OCI-LY7 (cell line): Measurements from ENCODE around the gene TPM2. TPM values are rescaled to one million over a fixed set of nuclear protein-coding genes. Genes with fewer than 3 reads are reported as not detected.

ENCODE experiments used
- BruUV-seq: library from RNA; stranded (reverse); fragments of 400-500 nt; replicated peaks from 2 replicates; lab custom pipeline; 2021; lab: Mats Ljungman, UMichigan
- CTCF ChIA-PET: fragments of 300-600 bp; sonication (Branson Sonifier 250); formaldehyde crosslinking; loops from one replicate; lab custom pipeline; 2022; ENCODE audit warnings: antibody characterized with exemption; ENCODE audit not compliant: unreplicated experiment; lab: Charles Lee
- POLR2A ChIA-PET: fragments of 300-600 bp; sonication (Branson Sonifier 250); formaldehyde crosslinking; loops from one replicate; lab custom pipeline; 2022; ENCODE audit warnings: antibody characterized with exemption; lab: Charles Lee
- DNase-seq: peaks from one replicate; pipeline ENCODE4 v3.0.0-alpha.2; 2015; ENCODE audit warnings: low spot score
- H2AFZ ChIP-seq: fragments of 200-600 bp; sonication (generic), shearing (Covaris generic); 2 replicates; pipeline ENCODE4 v1.6.1; 2014; ENCODE audit warnings: mild to moderate bottlenecking, antibody characterized with exemption, low read length, moderate library complexity
- H3K27ac ChIP-seq: fragments of 200-600 bp; sonication (generic); 2 replicates; pipeline ENCODE4 v1.5.1; 2014; ENCODE audit warnings: mixed run types, low read depth, mild to moderate bottlenecking, moderate library complexity, low read length, inconsistent platforms; ENCODE audit not compliant: poor library complexity, severe bottlenecking
- H3K36me3 ChIP-seq: fragments of 200-600 bp; sonication (generic); 2 replicates; pipeline ENCODE4 v1.6.1; 2014; ENCODE audit warnings: mild to moderate bottlenecking, antibody characterized with exemption, low read length, moderate library complexity, mixed read lengths; ENCODE audit not compliant: insufficient read depth
- H3K4me1 ChIP-seq: fragments of 200-600 bp; sonication (generic); 2 replicates; pipeline ENCODE4 v1.5.1; 2014; ENCODE audit warnings: mild to moderate bottlenecking, low read length; ENCODE audit not compliant: insufficient read depth, poor library complexity, severe bottlenecking
- H3K4me2 ChIP-seq: fragments of 200-600 bp; sonication (generic); 2 replicates; pipeline ENCODE4 v1.6.1; 2014; ENCODE audit warnings: mild to moderate bottlenecking, low read length
- H3K4me3 ChIP-seq: fragments of 200-600 bp; sonication (generic); 2 replicates; pipeline ENCODE4 v1.5.1; 2014; ENCODE audit warnings: mild to moderate bottlenecking, low read depth, low read length; ENCODE audit not compliant: poor library complexity, severe bottlenecking
- H3K79me2 ChIP-seq: fragments of 200-600 bp; sonication (generic); 2 replicates; pipeline ENCODE4 v1.6.1; 2016; ENCODE audit warnings: low read depth, mild to moderate bottlenecking, low read length, moderate library complexity, mixed read lengths; ENCODE audit not compliant: insufficient read depth
- H3K9me2 ChIP-seq: fragments of 200-600 bp; sonication (generic); 2 replicates; pipeline ENCODE4 v1.6.1; 2016; ENCODE audit warnings: mild to moderate bottlenecking, low read length, mixed read lengths; ENCODE audit not compliant: insufficient read depth
- H3K9me3 ChIP-seq: fragments of 200-600 bp; sonication (generic); 2 replicates; pipeline ENCODE4 v1.6.1; 2014; ENCODE audit warnings: mild to moderate bottlenecking, mixed run types, low read length, mixed read lengths
- H4K20me1 ChIP-seq: fragments of 200-600 bp; sonication (generic); 2 replicates; pipeline ENCODE4 v1.6.1; 2014; ENCODE audit warnings: mild to moderate bottlenecking, antibody characterized with exemption, low read length, moderate library complexity, mixed read lengths; ENCODE audit not compliant: insufficient read depth
- CTCF ChIP-seq: fragments of 200-600 bp; sonication (generic); conservative IDR thresholded peaks from 2 replicates; pipeline ENCODE4 v1.5.1; 2014; ENCODE audit warnings: mild to moderate bottlenecking, antibody characterized with exemption, low read length, moderate library complexity, mixed read lengths
- EZH2phosphoT487 ChIP-seq: fragments of 200-600 bp; sonication (generic); IDR thresholded peaks from 2 replicates; pipeline ENCODE4 v1.6.1; 2018; ENCODE audit warnings: low read depth, borderline replicate concordance, mild to moderate bottlenecking, mixed run types, antibody characterized with exemption, low read length, moderate library complexity, mixed read lengths
- intact Hi-C: fragments of 100-400 bp; cut with micrococcal nuclease; formaldehyde crosslinking; loops from one replicate; pipeline ENCODE4 v1.10.0; 2022; ENCODE audit not compliant: unreplicated experiment
- total RNA-seq, 2 experiments: library from RNA; depleted of rRNA in 1 of 2; stranded (reverse); fragments of >200 nt in 1 of 2; shearing (Covaris generic) in 1 of 2; gene quantifications; 2 replicates each; pipeline ENCODE4 v1.2.3, GENCODE V29; 2014 to 2022

The TPM2 gene
- total RNA-seq, 2 experiments from 2014 or later = 2.5 TPM; not detected in 1

- H3K36me3 ChIP-seq = peaks cover 56% of the 10 kb centered on the region
- CTCF ChIA-PET = interaction anchor here (0.5 to 2.1 kb wide), 13 partner anchors 8 to 184 kb away, joined by 3 to 10 read pairs (median 4); partner anchors contain the start of genes ARHGEF39, RGP1 and SIT1
- no peak overlapping the region for H3K4me2 ChIP-seq
Observed at GRCh38 chr9:35695943-35696401, 6.2 kb upstream of the TPM2 start.

GRCh38 chr9:35691757-35692301, 2.1 kb upstream of the TPM2 start:
- intact Hi-C loops = no loop called here
- POLR2A ChIA-PET = interaction anchor here (1.4 kb wide), 1 partner anchor 27 kb away, joined by 6 read pairs; the partner anchor contains the start of gene ARHGEF39
- H3K4me3 ChIP-seq = no peak overlapping the region

More at GRCh38 chr9:35695943-35696401, 6.2 kb upstream of the TPM2 start:
- Histone ChIP-seq H3K79me2 (no peaks in the 10 kb centered on the region), H3K9me2 (no peaks in the 10 kb centered on the region), H3K9me3 (no peaks in the 10 kb centered on the region), H3K27ac (no peak overlapping the region), H4K20me1 (no peaks in the 10 kb centered on the region), H3K4me1 (peaks cover 3% of the 10 kb centered on the region), H3K4me3 (no peak overlapping the region), H2AFZ (no peak overlapping the region)
- no peak for TF ChIP-seq EZH2phosphoT487
- no peak for TF ChIP-seq CTCF
- no peak for DNase-seq
- intact Hi-C loops = loop anchor here (2.0 kb wide), 1 partner anchor 37 kb away; the partner anchor contains the start of genes CCDC107 and RMRP
- POLR2A ChIA-PET = interaction anchor here (1.0 to 1.7 kb wide), 5 partner anchors 13 to 79 kb away, joined by 4 to 5 read pairs (median 4); partner anchors contain the start of gene ARHGEF39
- BruUV-seq = no TSS peak

More at GRCh38 chr9:35691757-35692301, 2.1 kb upstream of the TPM2 start:
- DNase-seq = no peak
- H3K79me2 ChIP-seq = no peaks in the 10 kb centered on the region
- H3K27ac ChIP-seq = no peak overlapping the region
- TF ChIP-seq EZH2phosphoT487 = no peak
- TF ChIP-seq CTCF = no peak
- no peaks in the 10 kb centered on the region for H4K20me1 ChIP-seq
- no peak overlapping the region for H3K4me2 ChIP-seq
- no TSS peak for BruUV-seq
- CTCF ChIA-PET = interaction anchor here (1.1 kb wide), 1 partner anchor 21 kb away, joined by 3 read pairs; no protein-coding TSS in a partner anchor
- H3K36me3 ChIP-seq = peaks cover 14% of the 10 kb centered on the region
- peaks cover 38% of the 10 kb centered on the region for H3K4me1 ChIP-seq
- no peaks in the 10 kb centered on the region for H3K9me2 ChIP-seq
- no peaks in the 10 kb centered on the region for H3K9me3 ChIP-seq
- H2AFZ ChIP-seq = no peak overlapping the region
